Endothelial cell of umbilical vein (primary cell): ENCODE results near the gene PTPDC1. TPM values are rescaled to one million over a fixed set of nuclear protein-coding genes. Genes with fewer than 3 reads are reported as not detected.
"Not testable (repeated sequence)": the region's sequence is repeated elsewhere in the genome, so short reads cannot be mapped to it uniquely, and the experiment has no call there.

ENCODE experiments used
- BruUV-seq: library from RNA; stranded (reverse); fragments of 400-500 nt; replicated peaks from 2 replicates; lab custom pipeline; 2021; lab: Mats Ljungman, UMichigan
- CTCF ChIA-PET: fragments of 300-600, 350-600 bp; sonication (Branson Sonifier 250); formaldehyde crosslinking; loops from one replicate; lab custom pipeline; 2021; ENCODE audit warnings: antibody characterized with exemption, inconsistent platforms; lab: Charles Lee
- POLR2A ChIA-PET: fragments of 300-600, 350-600 bp; sonication (Branson Sonifier 250); formaldehyde crosslinking; loops from one replicate; lab custom pipeline; 2021; ENCODE audit warnings: antibody characterized with exemption, inconsistent platforms; lab: Charles Lee
- DNase-seq: peaks from one replicate; pipeline ENCODE4 v3.0.0-alpha.2; 2011; ENCODE audit warnings: low read depth, low spot score
- FAIRE-seq: peaks from 2 replicates; lab custom pipeline; 2011; peaks lifted over from hg19 to GRCh38; lab: Jason Lieb, UNC
- H2AFZ ChIP-seq: 2 replicates; pipeline ENCODE4 v1.6.0; 2012; ENCODE audit warnings: low read depth, low read length, control low read depth, inconsistent platforms
- H3K27ac ChIP-seq: 2 replicates; pipeline ENCODE4 v1.5.1; 2011; ENCODE audit warnings: low read depth, mild to moderate bottlenecking, control low read depth, low read length, moderate library complexity; ENCODE audit not compliant: insufficient read depth
- H3K27me3 ChIP-seq, 2 experiments: 2 replicates each; pipeline versions ENCODE4 v1.6.0 to v1.6.1; 2011; ENCODE audit warnings: low read length in 2 of 2, mixed read lengths in 1 of 2; ENCODE audit not compliant: control insufficient read depth in 2 of 2, insufficient read depth in 2 of 2
- H3K36me3 ChIP-seq, 2 experiments: 2 replicates in 1 of 2; 3 replicates in 1 of 2; pipeline ENCODE4 v1.5.1; 2011; ENCODE audit warnings: low read length in 2 of 2, mild to moderate bottlenecking in 1 of 2, moderate library complexity in 1 of 2; ENCODE audit not compliant: control insufficient read depth in 2 of 2, insufficient read depth in 2 of 2; ENCODE audit errors: extremely low read depth in 1 of 2
- H3K4me1 ChIP-seq: 3 replicates; pipeline ENCODE4 v1.5.1; 2011; ENCODE audit warnings: mild to moderate bottlenecking, low read length; ENCODE audit not compliant: control insufficient read depth, insufficient read depth; ENCODE audit errors: extremely low read depth
- H3K4me2 ChIP-seq: 2 replicates; pipeline ENCODE4 v1.6.1; 2011; ENCODE audit warnings: low read length, control low read depth, mixed read lengths; ENCODE audit not compliant: insufficient read depth
- H3K4me3 ChIP-seq, 3 experiments: fragments of 200-600 bp in 1 of 3; sonication (generic), shearing (Covaris generic) in 1 of 3; replicated peaks in 1 of 3; 2 replicates each; pipeline ENCODE4 v1.5.1; 2011 to 2016; ENCODE audit warnings: control low read depth in 3 of 3, low read length in 3 of 3, mild to moderate bottlenecking in 2 of 3, inconsistent platforms in 1 of 3, low read depth in 1 of 3, moderate library complexity in 1 of 3; ENCODE audit not compliant: insufficient read depth in 1 of 3
- H3K79me2 ChIP-seq: 2 replicates; pipeline ENCODE4 v1.6.0; 2012; ENCODE audit warnings: low read length, inconsistent platforms; ENCODE audit not compliant: control insufficient read depth, insufficient read depth
- H3K9ac ChIP-seq: replicated peaks from 2 replicates; pipeline ENCODE3; 2011; ENCODE audit warnings: low read length, control low read depth; ENCODE audit not compliant: insufficient read depth; ENCODE audit errors: extremely low read depth
- H3K9me1 ChIP-seq: replicated peaks from 3 replicates; pipeline ENCODE4 v1.6.0; 2011; ENCODE audit warnings: mild to moderate bottlenecking, low read length; ENCODE audit not compliant: control insufficient read depth, insufficient read depth; ENCODE audit errors: extremely low read depth
- H3K9me3 ChIP-seq: replicated peaks from 2 replicates; pipeline ENCODE4 v1.5.1; 2012; ENCODE audit warnings: low read length, inconsistent platforms; ENCODE audit not compliant: control insufficient read depth, insufficient read depth
- H4K20me1 ChIP-seq: replicated peaks from 2 replicates; pipeline ENCODE3; 2011; ENCODE audit warnings: mild to moderate bottlenecking, low read length; ENCODE audit not compliant: control insufficient read depth, insufficient read depth; ENCODE audit errors: extremely low read depth
- FOS ChIP-seq: IDR thresholded peaks from 2 replicates; pipeline ENCODE4 v1.6.1; 2011; ENCODE audit warnings: mild to moderate bottlenecking, low read length, moderate library complexity, borderline replicate concordance; ENCODE audit not compliant: insufficient read depth
- JUN ChIP-seq: IDR thresholded peaks from 2 replicates; pipeline ENCODE4 v1.6.1; 2011; ENCODE audit warnings: borderline replicate concordance, low read depth; ENCODE audit not compliant: insufficient read length, insufficient read depth
- dilution Hi-C: fragments of 300-500 bp; cut with MboI; formaldehyde crosslinking; loops from one replicate; pipeline ENCODE4 v1.15.0; 2019; ENCODE audit warnings: low sequenced_read_pairs; ENCODE audit not compliant: extremely low pct_ligation_motif_present
- intact Hi-C: fragments of 100-400 bp; cut with micrococcal nuclease; formaldehyde crosslinking; loops from one replicate; pipeline ENCODE4 v1.10.0; 2022
- polyA plus RNA-seq, 4 experiments: library from polyadenylated mRNA; depleted of rRNA in 3 of 4; stranded (reverse) in 3 of 4; unstranded in 1 of 4; fragments of >200 nt; gene quantifications; 2 replicates each; pipeline versions ENCODE4 v1.2.1 to v1.2.3, GENCODE V29; 2011 to 2012; ENCODE audit warnings: missing spikeins in 1 of 4
- total RNA-seq: library from RNA; stranded (reverse); gene quantifications from 2 replicates; pipeline ENCODE4 v1.2.3, GENCODE V29; 2021
- TF ChIP-seq, protein P1 (sequence below), 2 donors: IDR thresholded peaks; 1 replicate in 1 of 2; 2 replicates in 1 of 2; pipeline ENCODE4 v1.5.1; 2011; ENCODE audit warnings: low read length in 2 of 2, mild to moderate bottlenecking in 2 of 2, moderate library complexity in 2 of 2, control low read depth in 1 of 2, inconsistent platforms in 1 of 2, low read depth in 1 of 2; ENCODE audit not compliant: insufficient read depth in 1 of 2; ENCODE audit errors: extremely low read depth in 1 of 2

Gene PTPDC1
- total and polyA plus RNA-seq, 2 donors (not counting 3 experiments of a cell fraction or from before 2014, with no cell fraction given), result 4.3 to 9.1 TPM

DNA sequence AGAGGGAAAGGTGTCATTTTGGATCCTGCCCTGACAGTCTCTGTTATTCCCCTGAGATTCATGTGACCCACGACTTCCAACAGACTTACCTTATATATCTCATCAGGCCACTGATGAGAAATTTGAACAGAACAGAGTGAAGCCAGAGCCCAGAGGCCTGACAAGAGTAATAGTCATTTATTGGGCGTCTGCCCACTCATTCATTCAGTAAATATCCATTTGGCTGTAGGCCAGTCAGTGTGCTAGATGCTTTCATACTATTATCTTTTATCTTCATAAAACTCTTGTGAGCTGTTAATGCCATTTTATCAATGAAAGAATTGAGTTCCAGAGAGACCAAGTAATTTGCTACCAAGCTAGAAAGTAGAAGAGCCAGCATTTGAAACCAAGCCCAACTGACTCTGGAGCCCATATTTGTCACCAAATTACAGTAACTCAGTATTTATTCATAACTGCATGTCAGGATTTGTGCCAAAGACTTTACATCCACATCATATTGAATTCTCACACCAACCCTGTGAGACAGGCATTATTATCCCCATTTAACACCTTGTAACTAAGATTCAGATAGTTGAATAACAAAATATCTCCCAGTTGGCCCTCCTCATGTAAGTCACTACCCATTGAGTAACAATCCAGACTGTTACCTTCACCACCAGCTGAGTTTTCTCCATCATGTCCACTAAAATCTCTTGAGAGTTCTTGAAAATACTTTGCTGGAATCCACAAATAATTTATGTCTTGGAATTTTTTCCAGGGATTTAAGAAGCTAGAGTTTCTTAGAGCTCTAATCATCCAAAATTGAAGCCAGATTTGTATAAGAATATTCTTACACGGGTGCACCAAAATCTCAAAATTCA, 2.5 kb downstream of the PTPDC1 start:
- TF ChIP-seq, protein P1, sequence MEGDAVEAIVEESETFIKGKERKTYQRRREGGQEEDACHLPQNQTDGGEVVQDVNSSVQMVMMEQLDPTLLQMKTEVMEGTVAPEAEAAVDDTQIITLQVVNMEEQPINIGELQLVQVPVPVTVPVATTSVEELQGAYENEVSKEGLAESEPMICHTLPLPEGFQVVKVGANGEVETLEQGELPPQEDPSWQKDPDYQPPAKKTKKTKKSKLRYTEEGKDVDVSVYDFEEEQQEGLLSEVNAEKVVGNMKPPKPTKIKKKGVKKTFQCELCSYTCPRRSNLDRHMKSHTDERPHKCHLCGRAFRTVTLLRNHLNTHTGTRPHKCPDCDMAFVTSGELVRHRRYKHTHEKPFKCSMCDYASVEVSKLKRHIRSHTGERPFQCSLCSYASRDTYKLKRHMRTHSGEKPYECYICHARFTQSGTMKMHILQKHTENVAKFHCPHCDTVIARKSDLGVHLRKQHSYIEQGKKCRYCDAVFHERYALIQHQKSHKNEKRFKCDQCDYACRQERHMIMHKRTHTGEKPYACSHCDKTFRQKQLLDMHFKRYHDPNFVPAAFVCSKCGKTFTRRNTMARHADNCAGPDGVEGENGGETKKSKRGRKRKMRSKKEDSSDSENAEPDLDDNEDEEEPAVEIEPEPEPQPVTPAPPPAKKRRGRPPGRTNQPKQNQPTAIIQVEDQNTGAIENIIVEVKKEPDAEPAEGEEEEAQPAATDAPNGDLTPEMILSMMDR (IDR thresholded peaks at IDR 0.05; ENCODE audit: extremely low read depth in 1 of 2, insufficient read depth in 1 of 2, low read depth in 1 of 2, low read length in 2 of 2), result no peak
- no peak for TF ChIP-seq JUN
- peak; percentile 8 for TF ChIP-seq FOS
- H3K9me3 ChIP-seq, result no peaks in the 10 kb centered on the region
- H3K27ac ChIP-seq, result no peak overlapping the region
- H3K79me2 ChIP-seq, result no peaks in the 10 kb centered on the region
- H3K9me1 ChIP-seq, result no peaks in the 10 kb centered on the region
- no peak overlapping the region for H3K4me3 ChIP-seq
- H3K27me3 ChIP-seq, result no peaks in the 10 kb centered on the region
- H3K36me3 ChIP-seq, result no peaks in the 10 kb centered on the region
- H3K4me1 ChIP-seq, result peaks cover 9% of the 10 kb centered on the region
- H4K20me1 ChIP-seq, result no peaks in the 10 kb centered on the region
- H3K9ac ChIP-seq, result no peak overlapping the region
- intact Hi-C loops, result loop anchor here (5.0 kb wide), 1 partner anchor 51 kb away; no protein-coding TSS in a partner anchor
- FAIRE-seq (peak; percentile 79), DNase-seq (peak; percentile 67)
- dilution Hi-C loops, result no loop called here
- no peak overlapping the region for H2AFZ ChIP-seq
- no TSS peak for BruUV-seq
- no peak overlapping the region for H3K4me2 ChIP-seq
- ChIA-PET CTCF (interaction anchor here (0.9 to 3.3 kb wide), 9 partner anchors 11 to 127 kb away, joined by 3 to 15 read pairs (median 3); no protein-coding TSS in a partner anchor), POLR2A (no interaction called here)

DNA sequence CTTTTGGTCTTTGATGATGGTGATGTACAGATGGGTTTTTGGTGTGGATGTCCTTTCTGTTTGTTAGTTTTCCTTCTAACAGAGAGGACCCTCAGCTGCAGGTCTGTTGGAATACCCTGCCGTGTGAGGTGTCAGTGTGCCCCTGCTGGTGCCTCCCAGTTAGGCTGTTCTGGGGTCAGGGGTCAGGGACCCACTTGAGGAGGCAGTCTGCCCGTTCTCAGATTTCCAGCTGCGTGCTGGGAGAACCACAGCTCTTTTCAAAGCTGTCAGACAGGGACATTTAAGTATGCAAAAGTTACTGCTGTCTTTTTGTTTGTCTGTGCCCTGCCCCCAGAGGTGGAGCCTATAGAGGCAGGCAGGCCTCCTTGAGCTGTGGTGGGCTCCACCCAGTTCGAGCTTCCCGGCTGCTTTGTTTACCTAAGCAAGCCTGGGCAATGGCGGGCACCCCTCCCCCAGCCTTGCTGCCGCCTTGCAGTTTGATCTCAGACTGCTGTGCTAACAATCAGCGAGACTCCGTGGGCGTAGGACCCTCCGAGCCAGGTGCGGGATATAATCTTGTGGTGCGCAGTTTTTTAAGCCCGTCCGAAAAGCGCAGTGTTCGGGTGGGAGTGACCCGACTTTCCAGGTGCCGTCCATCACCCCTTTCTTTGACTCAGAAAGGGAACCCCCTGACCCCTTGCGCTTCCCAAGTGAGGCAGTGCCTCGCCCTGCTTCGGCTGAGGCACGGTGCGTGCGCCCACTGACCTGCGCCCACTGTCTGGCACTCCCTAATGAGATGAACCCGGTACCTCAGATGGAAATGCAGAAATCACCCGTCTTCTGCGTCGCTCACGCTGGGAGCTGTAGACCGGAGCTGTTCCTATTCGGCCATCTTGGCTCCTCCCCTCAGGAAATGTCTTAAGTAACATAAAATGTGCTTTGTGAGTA, 10.2 kb downstream of the PTPDC1 start:
- intact Hi-C loops, result not testable (repeated sequence)

More for the DNA sequence above, 10.2 kb downstream of the PTPDC1 start:
- H3K4me2 ChIP-seq, H3K36me3 ChIP-seq, POLR2A ChIA-PET, H3K79me2 ChIP-seq, H3K27me3 ChIP-seq, H3K4me1 ChIP-seq, H2AFZ ChIP-seq, H4K20me1 ChIP-seq, CTCF ChIA-PET, H3K9me3 ChIP-seq, FAIRE-seq, H3K4me3 ChIP-seq, dilution Hi-C loops, BruUV-seq, DNase-seq, H3K27ac ChIP-seq, H3K9me1 ChIP-seq, H3K9ac ChIP-seq: not testable (repeated sequence)
